ENCODE data around the gene BSND.

DNA sequence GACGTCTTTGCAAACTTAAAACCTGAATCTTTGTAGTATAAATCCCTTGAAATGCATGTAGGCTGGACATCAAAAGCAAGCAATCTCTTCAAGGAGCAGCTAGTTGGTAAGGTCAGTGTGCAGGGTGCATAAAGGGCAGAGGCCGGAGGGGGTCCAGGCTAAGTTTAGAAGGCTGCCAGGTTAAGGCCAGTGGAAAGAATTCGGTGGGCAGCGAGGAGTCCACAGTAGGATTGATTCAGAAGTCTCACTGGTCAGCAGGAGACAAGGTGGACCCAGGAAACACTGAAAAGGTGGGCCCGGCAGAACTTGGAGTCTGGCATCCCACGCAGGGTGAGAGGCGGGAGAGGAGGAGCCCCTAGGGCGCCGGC is 40.2 kb downstream of the BSND start:
- TF ChIP-seq, protein P1, sequence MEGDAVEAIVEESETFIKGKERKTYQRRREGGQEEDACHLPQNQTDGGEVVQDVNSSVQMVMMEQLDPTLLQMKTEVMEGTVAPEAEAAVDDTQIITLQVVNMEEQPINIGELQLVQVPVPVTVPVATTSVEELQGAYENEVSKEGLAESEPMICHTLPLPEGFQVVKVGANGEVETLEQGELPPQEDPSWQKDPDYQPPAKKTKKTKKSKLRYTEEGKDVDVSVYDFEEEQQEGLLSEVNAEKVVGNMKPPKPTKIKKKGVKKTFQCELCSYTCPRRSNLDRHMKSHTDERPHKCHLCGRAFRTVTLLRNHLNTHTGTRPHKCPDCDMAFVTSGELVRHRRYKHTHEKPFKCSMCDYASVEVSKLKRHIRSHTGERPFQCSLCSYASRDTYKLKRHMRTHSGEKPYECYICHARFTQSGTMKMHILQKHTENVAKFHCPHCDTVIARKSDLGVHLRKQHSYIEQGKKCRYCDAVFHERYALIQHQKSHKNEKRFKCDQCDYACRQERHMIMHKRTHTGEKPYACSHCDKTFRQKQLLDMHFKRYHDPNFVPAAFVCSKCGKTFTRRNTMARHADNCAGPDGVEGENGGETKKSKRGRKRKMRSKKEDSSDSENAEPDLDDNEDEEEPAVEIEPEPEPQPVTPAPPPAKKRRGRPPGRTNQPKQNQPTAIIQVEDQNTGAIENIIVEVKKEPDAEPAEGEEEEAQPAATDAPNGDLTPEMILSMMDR (IDR thresholded peaks at IDR 0.05 in 4 of 5, conservative IDR thresholded peaks at IDR 0.05 in 1 of 5): no peak
- no peak for TF ChIP-seq POLR2A (IDR thresholded peaks at IDR 0.05)

Data from gastrocnemius medialis (tissue), 4 donors.